A549 (cell line): ENCODE data around the gene CHAF1A. TPM values are rescaled to one million over a fixed set of nuclear protein-coding genes. Genes with fewer than 3 reads are reported as not detected.

Experiments used
- ATAC-seq, 2 experiments: fragments of 200-7000 bp in 1 of 2; fragments of >200 bp in 1 of 2; cut with Nextera tagmentation in 1 of 2; cut with Tn5 transposase in 1 of 2; 3 replicates each; pipeline versions ENCODE4 v1.8.0 to v1.9.1; 2018 to 2020; ENCODE audit warnings: mild to moderate bottlenecking in 1 of 2, moderate library complexity in 1 of 2
- CTCF ChIA-PET: fragments of 300-600 bp; sonication (Branson Sonifier 250); formaldehyde crosslinking; extraction: SDS; loops from one replicate; lab custom pipeline; 2021; ENCODE audit warnings: antibody characterized with exemption, inconsistent platforms; lab: Yijun Ruan, JAX
- POLR2A ChIA-PET: fragments of 350-600 bp; formaldehyde crosslinking; extraction: SDS; loops from one replicate; lab custom pipeline; 2021; ENCODE audit warnings: antibody characterized with exemption, inconsistent platforms; lab: Yijun Ruan, JAX
- DNase-seq, 2 experiments: peaks; one replicate each; pipeline versions ENCODE4 v3.0.0 to v3.0.0-alpha.2; 2011 to 2016; ENCODE audit warnings: low read depth in 1 of 2, low spot score in 1 of 2
- FAIRE-seq: peaks from 2 replicates; lab custom pipeline; 2011; peaks lifted over from hg19 to GRCh38; lab: Jason Lieb, UNC
- H3K27ac ChIP-seq, 2 experiments: fragments of >200 bp; sonication (Bioruptor Twin); formaldehyde crosslinking; 3 replicates each; pipeline ENCODE4 v1.5.1; 2016 to 2017
- H3K4me1 ChIP-seq: fragments of >200 bp; sonication (Bioruptor Twin); formaldehyde crosslinking; 3 replicates; pipeline ENCODE4 v1.6.1; 2016
- H3K4me2 ChIP-seq: fragments of >200 bp; sonication (Bioruptor Twin); formaldehyde crosslinking; 3 replicates; pipeline ENCODE4 v1.6.1; 2016
- H3K4me3 ChIP-seq: fragments of >200 bp; sonication (Bioruptor Twin); formaldehyde crosslinking; 3 replicates; pipeline ENCODE4 v1.5.1; 2016
- H3K9me3 ChIP-seq: fragments of >200 bp; sonication (Bioruptor Twin); formaldehyde crosslinking; 3 replicates; pipeline ENCODE4 v1.6.1; 2016
- CBX2 ChIP-seq: fragments of 200-600 bp; sonication (generic); IDR thresholded peaks from 2 replicates; pipeline ENCODE4 v1.6.1; 2016; ENCODE audit warnings: low read depth, mild to moderate bottlenecking, borderline replicate concordance
- CHD2 ChIP-seq: fragments of 150-350 bp; IDR thresholded peaks from 2 replicates; pipeline ENCODE4 v1.6.1; 2014; ENCODE audit warnings: low read length; ENCODE audit not compliant: partially characterized antibody
- ESRRA ChIP-seq: fragments of 150-350 bp; IDR thresholded peaks from 2 replicates; pipeline ENCODE4 v1.6.1; 2014; ENCODE audit warnings: mild to moderate bottlenecking, low read length, borderline replicate concordance
- FOXS1 ChIP-seq: fragments of 250-450 bp; sonication (Bioruptor Pico); IDR thresholded peaks from 2 replicates; pipeline ENCODE4 v1.5.0; 2020; ENCODE audit warnings: mild to moderate bottlenecking, moderate library complexity
- HOXA7 ChIP-seq: fragments of 250-450 bp; sonication (Bioruptor Pico); IDR thresholded peaks from 2 replicates; pipeline ENCODE4 v1.5.0; 2020; ENCODE audit warnings: mild to moderate bottlenecking, moderate library complexity
- HOXB13 ChIP-seq: fragments of 250-450 bp; sonication (Bioruptor Pico); IDR thresholded peaks from 2 replicates; pipeline ENCODE4 v1.5.0; 2020; ENCODE audit warnings: low read depth, mild to moderate bottlenecking, moderate library complexity
- JUN ChIP-seq, 2 experiments: fragments of >200 bp; sonication (Bioruptor Twin); formaldehyde crosslinking; IDR thresholded peaks; 2 replicates in 1 of 2; 3 replicates in 1 of 2; pipeline ENCODE4 v1.6.1; 2016 to 2017
- JUNB ChIP-seq: fragments of >200 bp; sonication (Bioruptor Twin); formaldehyde crosslinking; IDR thresholded peaks from 2 replicates; pipeline ENCODE4 v1.6.1; 2016
- KDM5A ChIP-seq: fragments of 200-600 bp; sonication (generic); IDR thresholded peaks from 2 replicates; pipeline ENCODE4 v1.6.1; 2016; ENCODE audit warnings: antibody characterized with exemption, mild to moderate bottlenecking
- MAFK ChIP-seq: fragments of 450-650 bp; IDR thresholded peaks from 2 replicates; pipeline ENCODE4 v1.6.1; 2014; ENCODE audit not compliant: partially characterized antibody
- MYC ChIP-seq: IDR thresholded peaks from 2 replicates; pipeline ENCODE4 v1.6.1; 2012; ENCODE audit warnings: mild to moderate bottlenecking, inconsistent platforms, low read length, improper control_type of control experiment, borderline replicate concordance
- NPAS2 ChIP-seq: fragments of 250-450 bp; sonication (Bioruptor Pico); IDR thresholded peaks from 2 replicates; pipeline ENCODE4 v1.8.0; 2022; ENCODE audit warnings: mild to moderate bottlenecking, moderate library complexity, borderline replicate concordance
- NR3C1 ChIP-seq: fragments of >200 bp; sonication (Bioruptor Twin); formaldehyde crosslinking; IDR thresholded peaks from 3 replicates; pipeline ENCODE4 v1.6.1; 2017
- PHF8 ChIP-seq: fragments of 200-600 bp; sonication (generic); IDR thresholded peaks from 2 replicates; pipeline ENCODE4 v1.6.1; 2016; ENCODE audit warnings: low read depth, mild to moderate bottlenecking, antibody characterized with exemption, moderate library complexity, borderline replicate concordance
- POLR2A ChIP-seq: IDR thresholded peaks from 2 replicates; pipeline ENCODE4 v1.6.1; 2012; ENCODE audit warnings: mild to moderate bottlenecking, low read length
- POLR2AphosphoS2 ChIP-seq: conservative IDR thresholded peaks from 2 replicates; pipeline ENCODE4 v1.6.1; 2012; ENCODE audit warnings: low read length, improper control_type of control experiment, inconsistent platforms
- RFX5 ChIP-seq: fragments of 450-650 bp; IDR thresholded peaks from 2 replicates; pipeline ENCODE4 v1.7.1; 2014; ENCODE audit warnings: antibody characterized with exemption, mild to moderate bottlenecking, moderate library complexity
- WGBS: methylation state at CpG from one replicate; pipeline ENCODE4 v1.1.6; 2017; ENCODE audit errors: missing lambda C conversion rate; 5-methylcytosine and 5-hydroxymethylcytosine counted together
- polyA plus RNA-seq, 4 experiments: library from polyadenylated mRNA; depleted of rRNA in 3 of 4; stranded (reverse); fragments of >200 nt; fragmentation: RNase III in 1 of 4; extraction: RNeasy Plus Mini Kit Qiagen cat#74134 plus additional on column Dnase treatment in 1 of 4; gene quantifications; 2 replicates in 3 of 4; 3 replicates in 1 of 4; pipeline ENCODE4 v1.2.3, GENCODE V29; 2011 to 2017
- TF ChIP-seq, protein P1 (sequence below): fragments of >200 bp; sonication (Bioruptor Twin); formaldehyde crosslinking; IDR thresholded peaks from 3 replicates; pipeline ENCODE4 v1.6.1; 2016
- TF ChIP-seq, protein P2 (sequence below): IDR thresholded peaks from 2 replicates; pipeline ENCODE4 v1.6.1; 2012; ENCODE audit warnings: low read depth, borderline replicate concordance
- TF ChIP-seq, protein P3 (sequence below): IDR thresholded peaks from 2 replicates; pipeline ENCODE4 v1.6.1; 2012
- TF ChIP-seq, protein P4 (sequence below): fragments of 150-350 bp; IDR thresholded peaks from 2 replicates; pipeline ENCODE4 v1.6.1; 2014; ENCODE audit warnings: low read depth, mild to moderate bottlenecking, low read length
- TF ChIP-seq, protein P5 (sequence below): fragments of 250-450 bp; sonication (Bioruptor Pico); IDR thresholded peaks from 2 replicates; pipeline ENCODE4 v1.5.0; 2020; ENCODE audit warnings: low read depth, mild to moderate bottlenecking, moderate library complexity

CHAF1A gene
- polyA plus RNA-seq, 2 of the 4 experiments (the other 2 are of a cell fraction) = 15.6 to 28.0 TPM

DNA sequence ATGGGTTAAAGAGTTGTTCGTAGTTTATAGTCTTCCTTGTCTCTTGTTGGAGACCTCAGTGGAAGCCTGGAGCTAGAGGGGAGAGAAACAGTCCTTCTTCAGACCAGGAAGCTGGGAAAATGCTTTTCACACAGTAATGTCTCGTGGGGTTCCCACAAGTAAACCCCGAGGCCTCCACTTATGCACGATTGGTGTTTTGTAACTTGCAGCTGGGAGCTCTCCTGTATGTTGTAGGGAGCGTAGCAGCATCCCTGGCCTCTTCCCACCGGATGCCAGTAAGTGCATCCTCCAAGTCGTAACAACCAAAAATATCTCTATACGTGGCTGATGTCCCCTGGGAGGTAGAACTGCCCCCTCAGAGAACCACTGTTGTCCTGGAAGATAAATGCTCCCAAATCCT lies 3.5 kb downstream of the CHAF1A start (continued):
- no peak for TF ChIP-seq CBX2
- TF ChIP-seq HOXB13 (CRISPR knock-in tag) = no peak
- TF ChIP-seq, protein P1, sequence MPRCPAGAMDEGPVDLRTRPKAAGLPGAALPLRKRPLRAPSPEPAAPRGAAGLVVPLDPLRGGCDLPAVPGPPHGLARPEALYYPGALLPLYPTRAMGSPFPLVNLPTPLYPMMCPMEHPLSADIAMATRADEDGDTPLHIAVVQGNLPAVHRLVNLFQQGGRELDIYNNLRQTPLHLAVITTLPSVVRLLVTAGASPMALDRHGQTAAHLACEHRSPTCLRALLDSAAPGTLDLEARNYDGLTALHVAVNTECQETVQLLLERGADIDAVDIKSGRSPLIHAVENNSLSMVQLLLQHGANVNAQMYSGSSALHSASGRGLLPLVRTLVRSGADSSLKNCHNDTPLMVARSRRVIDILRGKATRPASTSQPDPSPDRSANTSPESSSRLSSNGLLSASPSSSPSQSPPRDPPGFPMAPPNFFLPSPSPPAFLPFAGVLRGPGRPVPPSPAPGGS = no peak
- TF ChIP-seq, all 56 proteins: peak for 0

DNA sequence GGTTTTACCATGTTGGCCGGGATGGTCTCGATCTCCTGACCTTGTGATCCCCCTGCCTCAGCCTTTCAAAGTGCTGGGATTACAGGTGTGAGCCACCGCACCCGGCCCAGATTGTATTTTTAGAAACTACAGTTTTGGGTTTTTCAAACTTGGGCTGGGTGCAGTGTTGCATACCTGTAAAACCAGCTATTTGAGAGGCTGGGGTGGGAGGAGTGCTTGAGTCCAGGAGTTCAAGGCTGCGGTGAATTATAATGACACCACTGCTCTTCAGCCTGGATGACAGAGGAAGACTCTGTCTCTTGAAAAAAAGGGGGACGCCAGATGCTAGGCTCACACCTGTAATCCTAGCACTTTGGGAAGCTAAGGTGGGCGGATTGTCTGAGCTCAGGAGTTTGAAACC lies 4.2 kb downstream of the CHAF1A start:
- no peaks in the 10 kb centered on the region for H3K9me3 ChIP-seq
- H3K27ac ChIP-seq = no peak overlapping the region
- H3K4me3 ChIP-seq = no peak overlapping the region
- CTCF ChIA-PET = no interaction called here
- H3K4me1 ChIP-seq = peaks cover 18% of the 10 kb centered on the region
- no peak for FAIRE-seq
- POLR2A ChIA-PET = no interaction called here
- TF ChIP-seq HOXA7 (CRISPR knock-in tag) (no peak), CHD2 (no peak), POLR2AphosphoS2 (no peak), JUNB (no peak), MAFK (no peak), JUN (IDR thresholded peaks at IDR 0.05) (no peak), ESRRA (no peak), KDM5A (no peak)
- TF ChIP-seq, protein P2, sequence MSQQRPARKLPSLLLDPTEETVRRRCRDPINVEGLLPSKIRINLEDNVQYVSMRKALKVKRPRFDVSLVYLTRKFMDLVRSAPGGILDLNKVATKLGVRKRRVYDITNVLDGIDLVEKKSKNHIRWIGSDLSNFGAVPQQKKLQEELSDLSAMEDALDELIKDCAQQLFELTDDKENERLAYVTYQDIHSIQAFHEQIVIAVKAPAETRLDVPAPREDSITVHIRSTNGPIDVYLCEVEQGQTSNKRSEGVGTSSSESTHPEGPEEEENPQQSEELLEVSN = no peak
- TF ChIP-seq, all 56 proteins: peak for 0
- no peak overlapping the region for H3K4me2 ChIP-seq
- DNase-seq = no peak
- 93% methylated on average over 7 of the region's 7 CpGs for WGBS
- ATAC-seq = no peak

DNA sequence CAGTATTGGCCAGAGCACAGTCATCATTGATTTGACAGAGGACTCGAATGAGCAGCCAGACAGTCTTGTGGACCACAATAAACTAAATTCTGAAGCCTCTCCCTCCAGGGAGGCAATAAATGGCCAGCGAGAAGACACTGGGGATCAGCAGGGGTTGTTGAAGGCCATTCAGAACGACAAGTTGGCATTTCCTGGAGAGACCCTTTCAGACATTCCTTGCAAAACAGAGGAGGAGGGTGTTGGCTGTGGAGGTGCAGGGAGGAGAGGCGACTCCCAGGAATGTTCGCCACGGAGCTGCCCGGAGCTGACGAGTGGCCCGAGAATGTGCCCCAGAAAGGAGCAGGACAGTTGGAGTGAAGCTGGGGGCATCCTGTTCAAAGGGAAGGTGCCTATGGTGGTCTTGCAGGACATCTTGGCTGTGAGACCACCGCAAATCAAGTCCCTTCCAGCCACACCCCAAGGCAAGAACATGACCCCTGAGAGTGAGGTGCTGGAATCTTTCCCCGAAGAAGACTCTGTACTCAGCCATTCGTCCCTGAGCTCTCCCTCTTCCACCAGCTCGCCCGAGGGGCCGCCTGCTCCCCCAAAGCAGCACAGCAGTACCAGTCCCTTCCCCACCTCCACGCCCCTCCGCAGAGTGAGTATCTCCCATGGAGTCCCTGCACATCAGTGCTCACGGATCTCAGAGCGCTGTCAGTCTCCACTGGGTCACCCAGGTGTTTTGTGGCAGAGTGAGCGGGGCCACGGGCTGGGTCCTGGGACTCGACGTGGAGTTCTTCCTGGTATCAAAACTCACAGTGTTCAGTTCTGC lies 6.9 kb downstream of the CHAF1A start:
- ATAC-seq (no peak), FAIRE-seq (no peak), DNase-seq (no peak)
- WGBS = 91% methylated on average over 22 of the region's 23 CpGs
- H3K4me2 ChIP-seq = no peak overlapping the region
- POLR2A ChIA-PET = no interaction called here
- peaks cover 8% of the 10 kb centered on the region for H3K4me1 ChIP-seq
- TF ChIP-seq, protein P3, sequence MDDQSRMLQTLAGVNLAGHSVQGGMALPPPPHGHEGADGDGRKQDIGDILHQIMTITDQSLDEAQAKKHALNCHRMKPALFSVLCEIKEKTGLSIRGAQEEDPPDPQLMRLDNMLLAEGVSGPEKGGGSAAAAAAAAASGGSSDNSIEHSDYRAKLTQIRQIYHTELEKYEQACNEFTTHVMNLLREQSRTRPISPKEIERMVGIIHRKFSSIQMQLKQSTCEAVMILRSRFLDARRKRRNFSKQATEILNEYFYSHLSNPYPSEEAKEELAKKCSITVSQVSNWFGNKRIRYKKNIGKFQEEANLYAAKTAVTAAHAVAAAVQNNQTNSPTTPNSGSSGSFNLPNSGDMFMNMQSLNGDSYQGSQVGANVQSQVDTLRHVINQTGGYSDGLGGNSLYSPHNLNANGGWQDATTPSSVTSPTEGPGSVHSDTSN = no peak
- TF ChIP-seq NPAS2 (CRISPR knock-in tag) = no peak
- TF ChIP-seq HOXA7 (CRISPR knock-in tag) = no peak
- TF ChIP-seq CHD2 = no peak
- TF ChIP-seq, protein P4, sequence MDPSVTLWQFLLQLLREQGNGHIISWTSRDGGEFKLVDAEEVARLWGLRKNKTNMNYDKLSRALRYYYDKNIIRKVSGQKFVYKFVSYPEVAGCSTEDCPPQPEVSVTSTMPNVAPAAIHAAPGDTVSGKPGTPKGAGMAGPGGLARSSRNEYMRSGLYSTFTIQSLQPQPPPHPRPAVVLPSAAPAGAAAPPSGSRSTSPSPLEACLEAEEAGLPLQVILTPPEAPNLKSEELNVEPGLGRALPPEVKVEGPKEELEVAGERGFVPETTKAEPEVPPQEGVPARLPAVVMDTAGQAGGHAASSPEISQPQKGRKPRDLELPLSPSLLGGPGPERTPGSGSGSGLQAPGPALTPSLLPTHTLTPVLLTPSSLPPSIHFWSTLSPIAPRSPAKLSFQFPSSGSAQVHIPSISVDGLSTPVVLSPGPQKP = no peak
- TF ChIP-seq NR3C1 = no peak
- TF ChIP-seq HOXB13 (CRISPR knock-in tag) = no peak
- TF ChIP-seq MYC = no peak
- TF ChIP-seq MAFK = no peak
- TF ChIP-seq CBX2 = no peak
- TF ChIP-seq RFX5 = no peak
- TF ChIP-seq POLR2AphosphoS2 = no peak
- no peak for TF ChIP-seq PHF8
- no peak for TF ChIP-seq JUNB
- no peak for TF ChIP-seq POLR2A
- TF ChIP-seq FOXS1 = no peak
- TF ChIP-seq, protein P5, sequence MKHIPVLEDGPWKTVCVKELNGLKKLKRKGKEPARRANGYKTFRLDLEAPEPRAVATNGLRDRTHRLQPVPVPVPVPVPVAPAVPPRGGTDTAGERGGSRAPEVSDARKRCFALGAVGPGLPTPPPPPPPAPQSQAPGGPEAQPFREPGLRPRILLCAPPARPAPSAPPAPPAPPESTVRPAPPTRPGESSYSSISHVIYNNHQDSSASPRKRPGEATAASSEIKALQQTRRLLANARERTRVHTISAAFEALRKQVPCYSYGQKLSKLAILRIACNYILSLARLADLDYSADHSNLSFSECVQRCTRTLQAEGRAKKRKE (CRISPR knock-in tag) = no peak
- no peak overlapping the region for H3K4me3 ChIP-seq
- CTCF ChIA-PET = interaction anchor here (1.2 kb wide), 1 partner anchor 8 kb away, joined by 5 read pairs; no protein-coding TSS in a partner anchor
- H3K27ac ChIP-seq = no peak overlapping the region
- no peaks in the 10 kb centered on the region for H3K9me3 ChIP-seq
